ENCODE measurements around the gene CTDSP1.
A peak's percentile ranks its signal among the peaks of the same experiment; 100 is the strongest.

CTDSP1 gene

GRCh38 chr2:218368150-218368528, 31.5 kb upstream of the CTDSP1 start:
- peak overlapping the region; percentile 99 for H3K27ac ChIP-seq
- no peaks in the 10 kb centered on the region for H3K36me3 ChIP-seq
- peak overlapping the region; percentile 82 to 83 for H3K4me3 ChIP-seq (ENCODE audit: low read depth in 1 of 2, low read length in 1 of 2)
- no peak for TF ChIP-seq CTCF (IDR thresholded peaks at IDR 0.05)
- peaks cover 90 to 98% of the 10 kb centered on the region in 2 experiments for H3K4me1 ChIP-seq (ENCODE audit: control insufficient read depth in 1 of 2, insufficient read depth in 1 of 2, low read depth in 1 of 2, low read length in 1 of 2)
- H3K27me3 ChIP-seq: no peaks in the 10 kb centered on the region
- no peaks in the 10 kb centered on the region for H3K9me3 ChIP-seq

- Histone ChIP-seq H3K9me3 (no peaks in the 10 kb centered on the region), H3K27ac (peak overlapping the region; percentile 99), H3K4me3 (ENCODE audit: low read depth in 1 of 2, low read length in 1 of 2) (peak overlapping the region; percentile 82 to 83), H3K36me3 (no peaks in the 10 kb centered on the region), H3K27me3 (no peaks in the 10 kb centered on the region), H3K4me1 (ENCODE audit: control insufficient read depth in 1 of 2, insufficient read depth in 1 of 2, low read depth in 1 of 2, low read length in 1 of 2) (peaks cover 87 to 94% of the 10 kb centered on the region in 2 experiments)
- TF ChIP-seq CTCF (IDR thresholded peaks at IDR 0.05): no peak
These were observed 31.0 kb upstream of the CTDSP1 start for GRCh38 chr2:218368621-218369153.

GRCh38 chr2:218369330-218369729, 30.3 kb upstream of the CTDSP1 start:
- H3K4me1 ChIP-seq (ENCODE audit: control insufficient read depth in 1 of 2, insufficient read depth in 1 of 2, low read depth in 1 of 2, low read length in 1 of 2): peaks cover 81 to 88% of the 10 kb centered on the region in 2 experiments
- no peaks in the 10 kb centered on the region for H3K9me3 ChIP-seq
- no peak for TF ChIP-seq CTCF (IDR thresholded peaks at IDR 0.05)
- H3K4me3 ChIP-seq (ENCODE audit: low read depth in 1 of 2, low read length in 1 of 2): peak overlapping the region; percentile 82 to 83
- no peaks in the 10 kb centered on the region for H3K36me3 ChIP-seq
- H3K27me3 ChIP-seq: no peaks in the 10 kb centered on the region
- H3K27ac ChIP-seq: peak overlapping the region; percentile 99

- peaks cover 79 to 82% of the 10 kb centered on the region in 2 experiments for H3K4me1 ChIP-seq (ENCODE audit: control insufficient read depth in 1 of 2, insufficient read depth in 1 of 2, low read depth in 1 of 2, low read length in 1 of 2)
- peak overlapping the region; percentile 82 to 83 for H3K4me3 ChIP-seq (ENCODE audit: low read depth in 1 of 2, low read length in 1 of 2)
These were observed 29.1 kb upstream of the CTDSP1 start for GRCh38 chr2:218370410-218371063.

GRCh38 chr2:218371983-218372350, 27.7 kb upstream of the CTDSP1 start:
- peaks cover 65 to 68% of the 10 kb centered on the region in 2 experiments for H3K4me1 ChIP-seq (ENCODE audit: control insufficient read depth in 1 of 2, insufficient read depth in 1 of 2, low read depth in 1 of 2, low read length in 1 of 2)
- no peaks in the 10 kb centered on the region for H3K27me3 ChIP-seq
- H3K9me3 ChIP-seq: no peaks in the 10 kb centered on the region
- no peaks in the 10 kb centered on the region for H3K36me3 ChIP-seq
- no peak for TF ChIP-seq CTCF (IDR thresholded peaks at IDR 0.05)
- H3K4me3 ChIP-seq (ENCODE audit: low read depth in 1 of 2, low read length in 1 of 2): peak overlapping the region; percentile 82 to 83
- H3K27ac ChIP-seq: peak overlapping the region; percentile 99

More at GRCh38 chr2:218370410-218371063, 29.1 kb upstream of the CTDSP1 start:
- H3K27me3 ChIP-seq: no peaks in the 10 kb centered on the region
- H3K9me3 ChIP-seq: no peaks in the 10 kb centered on the region
- H3K36me3 ChIP-seq: no peaks in the 10 kb centered on the region
- H3K27ac ChIP-seq: peak overlapping the region; percentile 99
- peak; percentile 54 for TF ChIP-seq CTCF (IDR thresholded peaks at IDR 0.05)

All from neutrophil (primary cell).